Left lung (tissue), 14 donors: Measurements from ENCODE around the gene FAM181B. TPM values are rescaled to one million over a fixed set of nuclear protein-coding genes. Genes with fewer than 3 reads are reported as not detected.
A peak's percentile ranks its signal among the peaks of the same experiment; 100 is the strongest.

ENCODE experiments used
- ATAC-seq: fragments of 200-7000 bp; cut with Tn5 transposase; one replicate; pipeline ENCODE4 v1.9.1; 2020; ENCODE audit warnings: moderate library complexity
- DNase-seq, 4 donors: peaks; one replicate each; pipeline ENCODE4 v3.0.0-alpha.2; 2013 to 2020
- H3K27ac ChIP-seq, 2 donors: fragments of 200-600 bp; sonication (generic) in 1 of 2; one replicate each; pipeline versions ENCODE4 v1.5.0 to v1.8.0; 2020 to 2021
- H3K27me3 ChIP-seq, 2 donors: fragments of 200-600 bp; sonication (generic) in 1 of 2; one replicate each; pipeline versions ENCODE4 v1.5.0 to v1.8.0; 2020 to 2021
- H3K36me3 ChIP-seq, 2 donors: fragments of 200-600 bp; sonication (generic) in 1 of 2; one replicate each; pipeline versions ENCODE4 v1.5.0 to v1.8.0; 2020 to 2021
- H3K4me1 ChIP-seq, 2 donors: fragments of 200-600 bp; one replicate each; pipeline ENCODE4 v1.8.0; 2021
- H3K4me3 ChIP-seq, 2 donors: fragments of 200-600 bp; sonication (generic) in 1 of 2; one replicate each; pipeline versions ENCODE4 v1.5.0 to v1.8.0; 2020 to 2021; ENCODE audit warnings: mild to moderate bottlenecking in 1 of 2
- H3K9me3 ChIP-seq, 2 donors: fragments of 200-600 bp; sonication (generic) in 1 of 2; one replicate each; pipeline versions ENCODE4 v1.5.0 to v1.8.0; 2020 to 2021
- intact Hi-C, 2 donors: fragments of 100-400 bp; cut with DNase I; formaldehyde crosslinking; loops; one replicate each; pipeline versions ENCODE4 v1.11.2 to v1.14.2; 2022
- long read RNA-seq, 12 donors: library from polyadenylated mRNA in 2 of 12; unstranded in 2 of 12; transcript quantifications; one replicate each; pipeline ENCODE4 v2.0.0 and lab custom pipeline, GENCODE V29; 2019 to 2026
- polyA plus RNA-seq, 6 donors: library from polyadenylated mRNA; unstranded; fragments of 120-200 nt; gene quantifications; one replicate each; pipeline ENCODE4 v1.2.1, GENCODE V29; 2013; ENCODE audit not compliant: insufficient read length in 6 of 6
- total RNA-seq, 2 donors: library from RNA; stranded (reverse); fragmentation: NEBNext Ultra II Directional; extraction: Animal tissue kit (Norgen Biotek cat#: 25700); gene quantifications; one replicate each; pipeline ENCODE4 v1.2.1, GENCODE V29; 2021
- TF ChIP-seq, protein P1 (sequence below), 2 donors: fragments of 200-600 bp; sonication (generic) in 1 of 2; IDR thresholded peaks; one replicate each; pipeline versions ENCODE4 v1.5.0 to v1.8.0; 2021; ENCODE audit warnings: antibody characterized with exemption in 2 of 2
- donor health status: DM: no; HTN: yes; CAD: no.
- donor health status: DM: no; HTN: no; CAD: no.

Gene FAM181B, protein sequence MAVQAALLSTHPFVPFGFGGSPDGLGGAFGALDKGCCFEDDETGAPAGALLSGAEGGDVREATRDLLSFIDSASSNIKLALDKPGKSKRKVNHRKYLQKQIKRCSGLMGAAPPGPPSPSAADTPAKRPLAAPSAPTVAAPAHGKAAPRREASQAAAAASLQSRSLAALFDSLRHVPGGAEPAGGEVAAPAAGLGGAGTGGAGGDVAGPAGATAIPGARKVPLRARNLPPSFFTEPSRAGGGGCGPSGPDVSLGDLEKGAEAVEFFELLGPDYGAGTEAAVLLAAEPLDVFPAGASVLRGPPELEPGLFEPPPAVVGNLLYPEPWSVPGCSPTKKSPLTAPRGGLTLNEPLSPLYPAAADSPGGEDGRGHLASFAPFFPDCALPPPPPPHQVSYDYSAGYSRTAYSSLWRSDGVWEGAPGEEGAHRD
- total RNA-seq (not detected), polyA plus RNA-seq (under 1 TPM; 0.06 to 0.15 (median 0.09) TPM)
- long read RNA-seq, donor 1: 0 reads
- long read RNA-seq, donor 2: 0 reads
- long read RNA-seq, donor 3, partial matches to known transcripts: 0 of 3 reads
- long read RNA-seq, donor 3, other reads (novel, unspliced or antisense): 0 of 3 reads
- long read RNA-seq, donor 4: 0 reads
- long read RNA-seq, donor 5: 0 reads
- long read RNA-seq, donor 6: 0 reads
- long read RNA-seq, donor 7, partial matches to known transcripts: 0 of 2 reads
- long read RNA-seq, donor 7, other reads (novel, unspliced or antisense): 0 of 2 reads
- long read RNA-seq, donor 8: 0 reads
- long read RNA-seq, donor 9: 0 reads
- long read RNA-seq, donor 10: 0 reads
- long read RNA-seq, donor 11, transcript FAM181B-201 (1 exons, 3,924 nt): major isoform, 230 of 230 reads
- long read RNA-seq, donor 11, partial matches to known transcripts: 0 of 230 reads
- long read RNA-seq, donor 11, other reads (novel, unspliced or antisense): 0 of 230 reads
- long read RNA-seq, donor 12, partial matches to known transcripts: 0 of 1 reads
- long read RNA-seq, donor 12, other reads (novel, unspliced or antisense): 0 of 1 reads

DNA sequence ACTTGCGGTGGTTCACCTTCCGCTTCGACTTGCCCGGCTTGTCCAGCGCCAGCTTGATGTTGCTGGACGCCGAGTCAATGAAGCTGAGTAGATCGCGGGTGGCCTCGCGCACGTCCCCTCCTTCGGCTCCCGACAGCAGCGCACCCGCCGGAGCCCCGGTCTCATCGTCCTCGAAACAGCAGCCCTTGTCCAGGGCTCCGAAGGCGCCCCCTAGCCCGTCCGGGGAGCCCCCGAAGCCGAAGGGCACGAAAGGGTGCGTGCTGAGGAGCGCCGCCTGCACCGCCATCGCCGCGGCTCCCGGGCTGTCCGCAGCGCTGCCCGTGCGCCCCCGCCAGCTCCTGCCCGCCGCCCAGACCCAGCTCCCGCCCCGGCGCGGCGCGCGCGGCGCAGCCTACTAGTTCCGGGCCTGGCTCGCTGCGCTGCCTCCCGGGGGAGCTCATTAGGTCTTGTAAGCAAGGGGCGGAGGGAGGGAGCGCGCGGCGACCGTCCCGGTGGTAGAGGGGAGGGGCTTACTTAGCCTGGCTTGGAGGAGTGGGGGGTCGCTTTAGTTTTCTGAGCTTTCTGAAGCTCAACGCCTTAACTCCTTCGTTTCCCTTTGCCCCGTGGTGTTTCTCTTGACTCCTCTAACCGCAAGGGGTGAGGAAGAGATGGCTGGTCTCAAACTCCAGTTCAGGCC, at the start of gene FAM181B:
TSS of gene FAM181B (minus strand) at position 421 of the 676 bp plus-strand sequence. CDS start at position 286, 135 bp downstream.
- H3K27ac ChIP-seq: no peak within 1 kb of the TSS
- intact Hi-C loops: no loop called here
- DNase-seq: peak in 3 of 4 donors; percentile 31 to 84 (median 72)
- H3K27me3 ChIP-seq: peaks cover 46 to 87% of the 10 kb centered on the region in 2 donors
- H3K36me3 ChIP-seq: no peaks in the 10 kb centered on the region
- TF ChIP-seq, protein P1, sequence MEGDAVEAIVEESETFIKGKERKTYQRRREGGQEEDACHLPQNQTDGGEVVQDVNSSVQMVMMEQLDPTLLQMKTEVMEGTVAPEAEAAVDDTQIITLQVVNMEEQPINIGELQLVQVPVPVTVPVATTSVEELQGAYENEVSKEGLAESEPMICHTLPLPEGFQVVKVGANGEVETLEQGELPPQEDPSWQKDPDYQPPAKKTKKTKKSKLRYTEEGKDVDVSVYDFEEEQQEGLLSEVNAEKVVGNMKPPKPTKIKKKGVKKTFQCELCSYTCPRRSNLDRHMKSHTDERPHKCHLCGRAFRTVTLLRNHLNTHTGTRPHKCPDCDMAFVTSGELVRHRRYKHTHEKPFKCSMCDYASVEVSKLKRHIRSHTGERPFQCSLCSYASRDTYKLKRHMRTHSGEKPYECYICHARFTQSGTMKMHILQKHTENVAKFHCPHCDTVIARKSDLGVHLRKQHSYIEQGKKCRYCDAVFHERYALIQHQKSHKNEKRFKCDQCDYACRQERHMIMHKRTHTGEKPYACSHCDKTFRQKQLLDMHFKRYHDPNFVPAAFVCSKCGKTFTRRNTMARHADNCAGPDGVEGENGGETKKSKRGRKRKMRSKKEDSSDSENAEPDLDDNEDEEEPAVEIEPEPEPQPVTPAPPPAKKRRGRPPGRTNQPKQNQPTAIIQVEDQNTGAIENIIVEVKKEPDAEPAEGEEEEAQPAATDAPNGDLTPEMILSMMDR (IDR thresholded peaks at IDR 0.05): no peak
- ATAC-seq: peak; percentile 86
- peak within 1 kb of the TSS; percentile 27 to 31 for H3K4me3 ChIP-seq
- peaks cover 4 to 15% of the 10 kb centered on the region in 2 donors for H3K4me1 ChIP-seq
- H3K9me3 ChIP-seq: no peaks in the 10 kb centered on the region

DNA sequence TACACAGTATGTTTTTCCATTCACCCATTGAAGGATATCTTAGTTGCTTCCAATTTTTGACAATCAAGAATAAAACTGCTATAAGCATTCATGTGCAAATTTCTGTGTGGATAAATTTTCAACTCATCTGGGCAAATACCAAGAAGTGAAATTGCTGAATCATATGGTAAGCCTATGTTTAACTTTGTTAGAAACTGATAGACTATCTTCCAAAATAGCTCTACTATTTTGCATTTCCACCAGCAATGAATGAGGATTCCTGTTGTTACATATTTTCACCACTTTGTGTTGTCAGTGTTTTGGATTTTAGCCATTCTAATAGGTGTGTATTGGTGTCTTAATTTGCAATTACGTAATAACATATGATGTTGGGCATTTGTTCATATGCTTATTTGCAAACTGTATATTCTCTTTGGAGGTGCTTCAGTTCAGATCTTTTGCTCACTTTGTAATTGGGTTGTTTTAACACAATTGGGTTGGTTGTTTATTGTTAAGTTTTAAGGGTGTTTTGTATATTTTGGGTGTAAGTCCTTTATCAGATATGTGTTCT, 49.2 kb upstream of the FAM181B start:
- TF ChIP-seq, protein P1 (IDR thresholded peaks at IDR 0.05): no peak
- H3K27me3 ChIP-seq: no peaks in the 10 kb centered on the region
- no peak overlapping the region for H3K4me3 ChIP-seq
- no peak overlapping the region for H3K27ac ChIP-seq
- H3K4me1 ChIP-seq: no peaks in the 10 kb centered on the region
- H3K36me3 ChIP-seq: no peaks in the 10 kb centered on the region
- ATAC-seq (no peak), DNase-seq (no peak)
- intact Hi-C loops: no loop called here
- peaks cover 0 to 6% of the 10 kb centered on the region in 2 donors for H3K9me3 ChIP-seq

DNA sequence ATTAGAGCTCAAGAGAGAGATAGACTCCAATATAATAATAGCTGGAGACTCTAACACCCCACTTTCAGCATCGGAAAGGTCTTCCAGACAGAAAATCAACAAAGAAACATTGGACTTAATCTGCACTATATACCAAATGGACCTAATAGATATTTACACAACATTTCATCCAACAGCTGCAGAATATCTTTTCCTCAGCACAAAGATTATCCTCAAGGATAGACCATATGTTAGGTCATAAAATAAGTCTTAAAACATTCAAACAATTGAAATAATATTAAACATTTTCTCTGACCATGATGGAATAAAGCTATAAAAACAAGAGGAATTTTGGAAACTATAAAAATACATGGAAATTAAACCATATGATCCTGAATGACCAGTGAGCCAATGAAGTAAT, 45.1 kb upstream of the FAM181B start:
- no peak overlapping the region for H3K4me3 ChIP-seq
- no peaks in the 10 kb centered on the region for H3K27me3 ChIP-seq
- ATAC-seq (no peak), DNase-seq (no peak)
- no peaks in the 10 kb centered on the region for H3K4me1 ChIP-seq
- intact Hi-C loops: no loop called here
- H3K9me3 ChIP-seq: peaks cover 0 to 16% of the 10 kb centered on the region in 2 donors
- TF ChIP-seq, protein P1 (IDR thresholded peaks at IDR 0.05): no peak
- no peaks in the 10 kb centered on the region for H3K36me3 ChIP-seq
- H3K27ac ChIP-seq: no peak overlapping the region

DNA sequence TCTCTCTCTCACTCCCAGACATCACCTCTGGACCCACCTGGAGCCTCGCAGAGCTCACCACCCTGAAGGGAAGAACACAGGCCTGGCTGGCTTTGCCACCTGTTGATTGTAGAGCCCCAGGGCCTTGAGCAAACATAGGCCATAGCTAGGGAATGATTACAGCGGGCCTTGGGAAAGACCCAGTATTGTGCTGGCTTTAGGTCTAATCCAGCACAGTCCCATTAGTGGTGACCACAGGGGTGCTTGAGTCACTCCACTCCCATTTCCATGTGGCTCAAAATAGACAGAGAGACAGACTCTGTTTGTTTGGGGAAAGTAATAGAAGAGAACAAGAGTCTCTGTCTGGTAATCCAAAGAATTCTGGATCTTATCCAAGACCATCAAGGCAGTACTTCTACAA, 42.7 kb upstream of the FAM181B start:
- DNase-seq (no peak), ATAC-seq (no peak)
- intact Hi-C loops: no loop called here
- H3K9me3 ChIP-seq: peaks cover 0 to 10% of the 10 kb centered on the region in 2 donors
- TF ChIP-seq, protein P1 (IDR thresholded peaks at IDR 0.05): no peak
- no peaks in the 10 kb centered on the region for H3K27me3 ChIP-seq
- no peaks in the 10 kb centered on the region for H3K36me3 ChIP-seq
- H3K4me3 ChIP-seq: no peak overlapping the region
- H3K27ac ChIP-seq: no peak overlapping the region
- H3K4me1 ChIP-seq: no peaks in the 10 kb centered on the region
